NCI-H1105 (cell line): ENCODE results near the gene HIVEP2.

Experiments
- DNase-seq: peaks from one replicate; lab custom pipeline; 2025; lab: John Stamatoyannopoulos, UW

HIVEP2 gene

GRCh38 chr6:142867355-142867801 lies 77.6 kb downstream of the HIVEP2 start:
- no peak for DNase-seq

GRCh38 chr6:142863981-142864380 lies 81.0 kb downstream of the HIVEP2 start:
- no peak for DNase-seq

GRCh38 chr6:142861711-142862110 lies 83.3 kb downstream of the HIVEP2 start:
- DNase-seq = peak; percentile 22

GRCh38 chr6:142860498-142860897 lies 84.5 kb downstream of the HIVEP2 start:
- DNase-seq = no peak

GRCh38 chr6:142857796-142858555 lies 87.0 kb downstream of the HIVEP2 start:
- DNase-seq = no peak

GRCh38 chr6:142857233-142857761 lies 87.7 kb downstream of the HIVEP2 start:
- no peak for DNase-seq

- DNase-seq = no peak
These were observed 88.2 kb downstream of the HIVEP2 start for GRCh38 chr6:142856624-142857232.

GRCh38 chr6:142855893-142856623 lies 88.9 kb downstream of the HIVEP2 start:
- DNase-seq = no peak

GRCh38 chr6:142854589-142855488 lies 90.1 kb downstream of the HIVEP2 start:
- no peak for DNase-seq

- no peak for DNase-seq
These were observed 91.5 kb downstream of the HIVEP2 start for GRCh38 chr6:142853244-142854180.

- no peak for DNase-seq
These were observed 93.4 kb downstream of the HIVEP2 start for GRCh38 chr6:142851601-142852000.

GRCh38 chr6:142850679-142851423 lies 94.1 kb downstream of the HIVEP2 start:
- peak; percentile 3 for DNase-seq

GRCh38 chr6:142848976-142849375 lies 96.0 kb downstream of the HIVEP2 start:
- DNase-seq = no peak

- no peak for DNase-seq
These were observed 96.8 kb downstream of the HIVEP2 start for GRCh38 chr6:142848156-142848555.

GRCh38 chr6:142846883-142847287 lies 98.1 kb downstream of the HIVEP2 start:
- DNase-seq = no peak

- DNase-seq = no peak
These were observed 98.5 kb downstream of the HIVEP2 start for GRCh38 chr6:142846459-142846831.

GRCh38 chr6:142845624-142846458 lies 99.1 kb downstream of the HIVEP2 start:
- peak; percentile 62 for DNase-seq

GRCh38 chr6:142845143-142845571 lies 99.8 kb downstream of the HIVEP2 start:
- DNase-seq = no peak
